HepG2 (cell line): ENCODE results near the gene PDCD1LG2. TPM values are rescaled to one million over a fixed set of nuclear protein-coding genes. Genes with fewer than 3 reads are reported as not detected.

Experiments used
- ATAC-seq: fragments of 200-7000 bp; cut with Tn5 transposase; 3 replicates; pipeline ENCODE4 v1.9.1; 2020; ENCODE audit warnings: mild to moderate bottlenecking, moderate library complexity
- BruUV-seq: library from RNA; stranded (reverse); fragments of 400-500 nt; replicated peaks from 2 replicates; lab custom pipeline; 2021; lab: Mats Ljungman, UMichigan
- CTCF ChIA-PET: fragments of 300-600 bp; formaldehyde crosslinking; extraction: SDS; loops from one replicate; lab custom pipeline; 2021; ENCODE audit warnings: low total read pairs, inconsistent platforms, low intra/inter-chr PET ratio; lab: Yijun Ruan, JAX
- POLR2A ChIA-PET: fragments of 350-600 bp; sonication (Branson Sonifier 250); formaldehyde crosslinking; loops from one replicate; lab custom pipeline; 2020; ENCODE audit warnings: antibody characterized with exemption, inconsistent platforms; lab: Yijun Ruan, JAX
- DNase-seq: peaks from one replicate; pipeline ENCODE4 v3.0.0-alpha.2; 2015; ENCODE audit warnings: low spot score
- FAIRE-seq: peaks from 3 replicates; lab custom pipeline; 2011; peaks lifted over from hg19 to GRCh38; lab: Jason Lieb, UNC
- H2AFZ ChIP-seq: one replicate; pipeline ENCODE4 v1.6.1; 2011; ENCODE audit warnings: low read length, inconsistent platforms
- H3K27ac ChIP-seq: fragments of 300-600 bp; 3 replicates; pipeline ENCODE4 v1.8.0; 2011; ENCODE audit warnings: mixed run types, mild to moderate bottlenecking, mixed read lengths, low read length, inconsistent platforms; ENCODE audit not compliant: insufficient read depth; ENCODE audit errors: extremely low read length
- H3K27me3 ChIP-seq, 2 experiments: fragments of 200-600 bp in 1 of 2; 2 replicates in 1 of 2; 3 replicates in 1 of 2; pipeline versions ENCODE4 v1.6.0 to v1.8.0; 2011; ENCODE audit warnings: low read length in 2 of 2, mild to moderate bottlenecking in 2 of 2, moderate library complexity in 2 of 2, inconsistent platforms in 1 of 2; ENCODE audit not compliant: insufficient read depth in 2 of 2, control insufficient read depth in 1 of 2
- H3K36me3 ChIP-seq, 2 experiments: fragments of 200-600 bp in 1 of 2; replicated peaks in 1 of 2; 2 replicates in 1 of 2; 3 replicates in 1 of 2; pipeline versions ENCODE4 v1.5.1 to v1.8.0; 2011; ENCODE audit warnings: low read length in 2 of 2, inconsistent platforms in 1 of 2; ENCODE audit not compliant: insufficient read depth in 2 of 2, control insufficient read depth in 1 of 2
- H3K4me1 ChIP-seq: 2 replicates; pipeline ENCODE4 v1.5.1; 2012; ENCODE audit warnings: low read length, inconsistent platforms; ENCODE audit not compliant: insufficient read depth
- H3K4me2 ChIP-seq: 2 replicates; pipeline ENCODE4 v1.6.0; 2011; ENCODE audit warnings: low read depth, low read length, inconsistent platforms
- H3K4me3 ChIP-seq, 3 experiments: fragments of 200-600 bp in 1 of 3; sonication (generic), shearing (Covaris generic) in 1 of 3; replicated peaks in 1 of 3; 2 replicates each; pipeline ENCODE4 v1.5.1; 2011 to 2016; ENCODE audit warnings: low read length in 3 of 3, inconsistent platforms in 2 of 3, low read depth in 2 of 3, mild to moderate bottlenecking in 2 of 3, control low read depth in 1 of 3, mixed read lengths in 1 of 3; ENCODE audit not compliant: insufficient read depth in 1 of 3
- H3K79me2 ChIP-seq: one replicate; pipeline ENCODE4 v1.6.1; 2011; ENCODE audit warnings: low read length, inconsistent platforms; ENCODE audit not compliant: insufficient read depth
- H3K9ac ChIP-seq: 2 replicates; pipeline ENCODE4 v1.6.0; 2011; ENCODE audit warnings: mild to moderate bottlenecking, low read depth, low read length, inconsistent platforms; ENCODE audit not compliant: insufficient read depth
- H3K9me3 ChIP-seq: 2 replicates; pipeline ENCODE4 v1.5.1; 2012; ENCODE audit warnings: mild to moderate bottlenecking, low read length
- H4K20me1 ChIP-seq: 2 replicates; pipeline ENCODE4 v1.6.0; 2011; ENCODE audit warnings: inconsistent platforms, mild to moderate bottlenecking, low read length, moderate library complexity; ENCODE audit not compliant: insufficient read depth
- HOXA5 ChIP-seq: sonication (generic); formaldehyde crosslinking; IDR thresholded peaks from 2 replicates; pipeline ENCODE4 v1.4.0; 2020; ENCODE audit warnings: missing genetic modification reagents
- JDP2 ChIP-seq: sonication (generic); formaldehyde crosslinking; IDR thresholded peaks from 2 replicates; pipeline ENCODE4 v1.8.1; 2022; ENCODE audit warnings: missing genetic modification reagents, borderline replicate concordance
- NFE2 ChIP-seq: sonication (generic); formaldehyde crosslinking; IDR thresholded peaks from 2 replicates; pipeline ENCODE4 v1.4.0; 2020; ENCODE audit warnings: missing genetic modification reagents
- RELA ChIP-seq: sonication (generic); formaldehyde crosslinking; IDR thresholded peaks from 2 replicates; pipeline ENCODE4 v1.4.0; 2020; ENCODE audit warnings: missing genetic modification reagents
- SCMH1 ChIP-seq: sonication (generic); formaldehyde crosslinking; IDR thresholded peaks from 2 replicates; pipeline ENCODE4 v1.9.0; 2021; ENCODE audit warnings: missing genetic modification reagents, mild to moderate bottlenecking, borderline replicate concordance
- ZNF709 ChIP-seq: sonication (generic); formaldehyde crosslinking; IDR thresholded peaks from 2 replicates; pipeline ENCODE4 v1.5.0; 2020; ENCODE audit warnings: mild to moderate bottlenecking, missing genetic modification reagents
- ZNF766 ChIP-seq: sonication (generic); formaldehyde crosslinking; IDR thresholded peaks from 2 replicates; pipeline ENCODE4 v1.5.0; 2020; ENCODE audit warnings: missing genetic modification reagents, borderline replicate concordance
- ZNF792 ChIP-seq: IDR thresholded peaks from 2 replicates; pipeline ENCODE4 v1.6.1; 2016
- ZNF839 ChIP-seq: sonication (generic); formaldehyde crosslinking; IDR thresholded peaks from 2 replicates; pipeline ENCODE4 v1.4.0; 2020; ENCODE audit warnings: missing genetic modification reagents, mild to moderate bottlenecking, borderline replicate concordance
- WGBS: methylation state at CpG from one replicate; pipeline ENCODE4 v1.1.6; 2017; ENCODE audit warnings: low lambda C conversion rate; 5-methylcytosine and 5-hydroxymethylcytosine counted together
- in situ Hi-C: cut with HindIII; loops from 2 replicates; pipeline ENCODE4 v1.10.0; 2017; ENCODE audit warnings: low pct_unique_long_range_greater_than_20kb; ENCODE audit not compliant: extremely low pct_ligation_motif_present
- intact Hi-C: fragments of 100-400 bp; cut with micrococcal nuclease; formaldehyde crosslinking; loops from one replicate; pipeline ENCODE4 v1.10.0; 2022; ENCODE audit not compliant: unreplicated experiment
- polyA plus RNA-seq, 8 experiments: library from polyadenylated mRNA; depleted of rRNA in 3 of 8; stranded (reverse) in 7 of 8; unstranded in 1 of 8; fragments of >200 nt; fragmentation: Illumina TruSeq in 4 of 8; extraction: Trizol in 4 of 8; gene quantifications; 2 replicates each; pipeline versions ENCODE4 v1.2.1 to v1.2.3, GENCODE V29; 2011 to 2016; ENCODE audit warnings: low read depth in 4 of 8, missing spikeins in 1 of 8, mixed read lengths in 1 of 8; ENCODE audit not compliant: insufficient read depth in 1 of 8
- total RNA-seq, 5 experiments: library from RNA; depleted of rRNA; stranded (reverse); fragments of >200 nt; fragmentation: Illumina TruSeq; extraction: Trizol; gene quantifications; 2 replicates each; pipeline ENCODE4 v1.2.3, GENCODE V29; 2016; ENCODE audit warnings: low read depth in 1 of 5
- TF ChIP-seq, protein P1 (sequence below): sonication (generic); formaldehyde crosslinking; IDR thresholded peaks from 2 replicates; pipeline ENCODE4 v1.8.0; 2022; ENCODE audit warnings: missing genetic modification reagents, mild to moderate bottlenecking, moderate library complexity, borderline replicate concordance
- TF ChIP-seq, protein P2 (sequence below): sonication (generic); formaldehyde crosslinking; IDR thresholded peaks from 2 replicates; pipeline ENCODE4 v1.4.0; 2020; ENCODE audit warnings: missing genetic modification reagents, borderline replicate concordance
- TF ChIP-seq, protein P3 (sequence below): sonication (generic); formaldehyde crosslinking; IDR thresholded peaks from 2 replicates; pipeline ENCODE4 v1.5.0; 2020; ENCODE audit warnings: mild to moderate bottlenecking, missing genetic modification reagents
- TF ChIP-seq, protein P4 (sequence below): IDR thresholded peaks from 2 replicates; pipeline ENCODE4 v1.6.1; 2016; ENCODE audit warnings: control low read depth

PDCD1LG2 gene
- total and polyA plus RNA-seq, 2 of the 13 experiments (the other 11 are each of a cell fraction or from before 2014, with no cell fraction given) = not detected

DNA sequence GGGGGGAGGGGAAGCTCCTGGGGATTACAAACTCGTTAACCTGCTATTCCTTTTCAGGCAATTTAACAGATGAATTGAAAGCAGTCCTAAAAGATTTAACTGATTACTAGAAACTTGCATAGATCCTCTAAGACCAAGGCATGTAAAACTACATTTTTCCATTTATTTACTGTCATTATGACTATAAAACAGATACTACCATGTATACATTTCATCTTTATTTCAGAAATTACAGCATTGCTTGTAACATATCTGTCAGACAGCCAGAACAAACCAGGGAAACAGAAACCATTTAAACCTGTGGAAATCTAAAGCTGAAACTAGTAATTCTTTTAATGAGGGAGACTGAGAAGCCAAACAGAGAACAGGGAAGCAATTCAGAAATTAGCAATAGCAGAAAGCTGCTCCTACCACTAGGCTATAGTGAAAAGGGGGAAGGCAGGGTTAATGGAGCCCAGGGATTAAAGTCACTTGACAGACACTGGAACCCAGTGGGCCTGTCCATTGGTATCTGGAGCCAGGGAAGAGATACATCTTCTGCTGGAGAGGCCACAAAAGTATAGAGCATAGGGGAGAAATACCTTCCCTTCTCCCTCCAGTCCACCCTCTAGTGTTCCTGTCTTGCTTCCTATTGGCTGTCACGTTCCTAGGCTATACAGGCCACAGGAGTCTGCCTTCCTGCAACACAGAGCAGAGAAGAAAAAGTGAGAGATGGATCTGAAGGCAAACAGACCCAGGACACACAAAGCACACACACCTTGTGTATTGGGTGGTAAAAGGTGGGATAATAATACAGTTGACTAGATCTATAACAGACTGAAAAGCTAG, 33.8 kb downstream of the PDCD1LG2 start:
- H3K4me3 ChIP-seq = no peak overlapping the region
- H3K4me1 ChIP-seq = no peaks in the 10 kb centered on the region
- no peak overlapping the region for H3K27ac ChIP-seq
- ChIA-PET CTCF (no interaction called here), POLR2A (no interaction called here)
- no peak for ATAC-seq
- in situ Hi-C loops = no loop called here
- H2AFZ ChIP-seq = no peak overlapping the region
- no peak for DNase-seq
- no peaks in the 10 kb centered on the region for H3K9me3 ChIP-seq
- TF ChIP-seq ZNF792 (CRISPR knock-in tag) (no peak), RELA (CRISPR knock-in tag) (no peak), SCMH1 (CRISPR knock-in tag) (no peak), JDP2 (CRISPR knock-in tag) (no peak), NFE2 (no peak), ZNF709 (CRISPR knock-in tag) (no peak), ZNF839 (no peak), ZNF766 (CRISPR knock-in tag) (no peak), HOXA5 (no peak)
- TF ChIP-seq, protein P1, sequence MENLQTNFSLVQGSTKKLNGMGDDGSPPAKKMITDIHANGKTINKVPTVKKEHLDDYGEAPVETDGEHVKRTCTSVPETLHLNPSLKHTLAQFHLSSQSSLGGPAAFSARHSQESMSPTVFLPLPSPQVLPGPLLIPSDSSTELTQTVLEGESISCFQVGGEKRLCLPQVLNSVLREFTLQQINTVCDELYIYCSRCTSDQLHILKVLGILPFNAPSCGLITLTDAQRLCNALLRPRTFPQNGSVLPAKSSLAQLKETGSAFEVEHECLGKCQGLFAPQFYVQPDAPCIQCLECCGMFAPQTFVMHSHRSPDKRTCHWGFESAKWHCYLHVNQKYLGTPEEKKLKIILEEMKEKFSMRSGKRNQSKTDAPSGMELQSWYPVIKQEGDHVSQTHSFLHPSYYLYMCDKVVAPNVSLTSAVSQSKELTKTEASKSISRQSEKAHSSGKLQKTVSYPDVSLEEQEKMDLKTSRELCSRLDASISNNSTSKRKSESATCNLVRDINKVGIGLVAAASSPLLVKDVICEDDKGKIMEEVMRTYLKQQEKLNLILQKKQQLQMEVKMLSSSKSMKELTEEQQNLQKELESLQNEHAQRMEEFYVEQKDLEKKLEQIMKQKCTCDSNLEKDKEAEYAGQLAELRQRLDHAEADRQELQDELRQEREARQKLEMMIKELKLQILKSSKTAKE (CRISPR knock-in tag) = no peak
- TF ChIP-seq, protein P2, sequence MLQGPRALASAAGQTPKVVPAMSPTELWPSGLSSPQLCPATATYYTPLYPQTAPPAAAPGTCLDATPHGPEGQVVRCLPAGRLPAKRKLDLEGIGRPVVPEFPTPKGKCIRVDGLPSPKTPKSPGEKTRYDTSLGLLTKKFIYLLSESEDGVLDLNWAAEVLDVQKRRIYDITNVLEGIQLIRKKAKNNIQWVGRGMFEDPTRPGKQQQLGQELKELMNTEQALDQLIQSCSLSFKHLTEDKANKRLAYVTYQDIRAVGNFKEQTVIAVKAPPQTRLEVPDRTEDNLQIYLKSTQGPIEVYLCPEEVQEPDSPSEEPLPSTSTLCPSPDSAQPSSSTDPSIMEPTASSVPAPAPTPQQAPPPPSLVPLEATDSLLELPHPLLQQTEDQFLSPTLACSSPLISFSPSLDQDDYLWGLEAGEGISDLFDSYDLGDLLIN (CRISPR knock-in tag) = no peak
- TF ChIP-seq, protein P3, sequence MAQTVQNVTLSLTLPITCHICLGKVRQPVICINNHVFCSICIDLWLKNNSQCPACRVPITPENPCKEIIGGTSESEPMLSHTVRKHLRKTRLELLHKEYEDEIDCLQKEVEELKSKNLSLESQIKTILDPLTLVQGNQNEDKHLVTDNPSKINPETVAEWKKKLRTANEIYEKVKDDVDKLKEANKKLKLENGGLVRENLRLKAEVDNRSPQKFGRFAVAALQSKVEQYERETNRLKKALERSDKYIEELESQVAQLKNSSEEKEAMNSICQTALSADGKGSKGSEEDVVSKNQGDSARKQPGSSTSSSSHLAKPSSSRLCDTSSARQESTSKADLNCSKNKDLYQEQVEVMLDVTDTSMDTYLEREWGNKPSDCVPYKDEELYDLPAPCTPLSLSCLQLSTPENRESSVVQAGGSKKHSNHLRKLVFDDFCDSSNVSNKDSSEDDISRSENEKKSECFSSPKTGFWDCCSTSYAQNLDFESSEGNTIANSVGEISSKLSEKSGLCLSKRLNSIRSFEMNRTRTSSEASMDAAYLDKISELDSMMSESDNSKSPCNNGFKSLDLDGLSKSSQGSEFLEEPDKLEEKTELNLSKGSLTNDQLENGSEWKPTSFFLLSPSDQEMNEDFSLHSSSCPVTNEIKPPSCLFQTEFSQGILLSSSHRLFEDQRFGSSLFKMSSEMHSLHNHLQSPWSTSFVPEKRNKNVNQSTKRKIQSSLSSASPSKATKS (CRISPR knock-in tag) = no peak
- TF ChIP-seq, protein P4, sequence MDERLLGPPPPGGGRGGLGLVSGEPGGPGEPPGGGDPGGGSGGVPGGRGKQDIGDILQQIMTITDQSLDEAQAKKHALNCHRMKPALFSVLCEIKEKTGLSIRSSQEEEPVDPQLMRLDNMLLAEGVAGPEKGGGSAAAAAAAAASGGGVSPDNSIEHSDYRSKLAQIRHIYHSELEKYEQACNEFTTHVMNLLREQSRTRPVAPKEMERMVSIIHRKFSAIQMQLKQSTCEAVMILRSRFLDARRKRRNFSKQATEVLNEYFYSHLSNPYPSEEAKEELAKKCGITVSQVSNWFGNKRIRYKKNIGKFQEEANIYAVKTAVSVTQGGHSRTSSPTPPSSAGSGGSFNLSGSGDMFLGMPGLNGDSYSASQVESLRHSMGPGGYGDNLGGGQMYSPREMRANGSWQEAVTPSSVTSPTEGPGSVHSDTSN (CRISPR knock-in tag) = no peak
- no peaks in the 10 kb centered on the region for H3K36me3 ChIP-seq
- no peak overlapping the region for H3K4me2 ChIP-seq
- H3K79me2 ChIP-seq = no peaks in the 10 kb centered on the region
- no peak for FAIRE-seq
- H3K27me3 ChIP-seq = 0 out of 5 replicates have a peak, but pooled peaks cover 0 to 2% of the 10 kb centered on the region in 2 experiments
- no peaks in the 10 kb centered on the region for H4K20me1 ChIP-seq
- BruUV-seq = no TSS peak
- 4% methylated on average over 2 of the region's 2 CpGs for WGBS
- intact Hi-C loops = no loop called here
- no peak overlapping the region for H3K9ac ChIP-seq
